Tibial nerve (tissue), 4 donors: ENCODE data around the gene LGALS9C. TPM values are rescaled to one million over a fixed set of nuclear protein-coding genes. Genes with fewer than 3 reads are reported as not detected.
"Not testable (repeated sequence)": the region's sequence is repeated elsewhere in the genome, so short reads cannot be mapped to it uniquely, and the experiment has no call there.

Experiments
- DNase-seq, 2 donors: peaks; one replicate each; pipeline ENCODE4 v3.0.0-alpha.2; 2019; ENCODE audit warnings: low spot score in 2 of 2
- H3K27ac ChIP-seq, 4 donors: fragments of 200-600 bp; sonication (generic) in 3 of 4; one replicate each; pipeline ENCODE4 v1.5.1; 2017 to 2019; ENCODE audit warnings: mild to moderate bottlenecking in 1 of 4
- H3K27me3 ChIP-seq, 2 donors: fragments of 200-600 bp; sonication (generic) in 1 of 2; one replicate each; pipeline versions ENCODE4 v1.5.1 to v1.6.0; 2017 to 2019
- H3K36me3 ChIP-seq, 3 donors: fragments of 200-600 bp; sonication (generic); one replicate each; pipeline ENCODE4 v1.5.1; 2018 to 2019
- H3K4me1 ChIP-seq, 4 donors: fragments of 200-600 bp; sonication (generic) in 3 of 4; one replicate each; pipeline ENCODE4 v1.5.1; 2017 to 2019
- H3K4me3 ChIP-seq, 4 donors: fragments of 200-600 bp; sonication (generic) in 3 of 4; one replicate each; pipeline ENCODE4 v1.5.1; 2017 to 2019; ENCODE audit warnings: mild to moderate bottlenecking in 1 of 4, moderate library complexity in 1 of 4
- H3K9me3 ChIP-seq, 4 donors: fragments of 200-600 bp; sonication (generic) in 3 of 4; one replicate each; pipeline ENCODE4 v1.5.1; 2017 to 2019
- WGBS, 2 donors: methylation state at CpG; one replicate each; pipeline ENCODE4 v1.1.5; 2018; 5-methylcytosine and 5-hydroxymethylcytosine counted together
- total RNA-seq, 4 donors: library from RNA; depleted of rRNA; stranded (reverse); fragments of >200 nt; gene quantifications; one replicate each; pipeline ENCODE4 v1.1.0, GENCODE V29; 2016
- TF ChIP-seq, protein P1 (sequence below), 5 experiments: fragments of 200-600 bp in 3 of 5; fragments of 450-650 bp in 2 of 5; sonication (generic) in 3 of 5; IDR thresholded peaks; one replicate each; pipeline ENCODE4 v1.5.1; 2016 to 2019; ENCODE audit warnings: antibody characterized with exemption in 5 of 5, mild to moderate bottlenecking in 3 of 5, moderate library complexity in 2 of 5

The LGALS9C gene
- total RNA-seq, 4 donors from 2014 or later, result not detected

DNA sequence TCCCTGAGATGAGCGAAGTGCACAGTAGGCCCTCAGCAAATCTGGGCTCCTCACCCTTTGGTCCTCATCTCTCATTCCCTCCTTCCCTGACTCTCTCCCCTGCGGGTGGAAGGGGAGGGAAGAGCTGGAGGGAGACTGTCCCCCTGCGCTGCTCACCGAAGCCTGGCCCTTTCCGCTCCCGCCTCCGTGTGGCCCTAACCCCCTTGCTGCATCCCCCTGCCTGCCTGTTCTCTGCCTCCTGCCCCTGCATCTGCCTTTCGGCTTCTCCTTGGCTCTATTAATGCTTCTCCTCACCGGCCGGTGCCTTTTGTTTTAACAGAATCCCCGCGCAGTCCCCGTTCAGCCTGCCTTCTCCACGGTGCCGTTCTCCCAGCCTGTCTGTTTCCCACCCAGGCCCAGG is 12.0 kb downstream of the LGALS9C start:
- H3K9me3 ChIP-seq, H3K4me1 ChIP-seq, DNase-seq, H3K4me3 ChIP-seq, H3K27ac ChIP-seq, H3K36me3 ChIP-seq, H3K27me3 ChIP-seq: not testable (repeated sequence)
- WGBS, 2 donors, result 52 to 53% methylated on average over 9 of the region's 15 CpGs

DNA sequence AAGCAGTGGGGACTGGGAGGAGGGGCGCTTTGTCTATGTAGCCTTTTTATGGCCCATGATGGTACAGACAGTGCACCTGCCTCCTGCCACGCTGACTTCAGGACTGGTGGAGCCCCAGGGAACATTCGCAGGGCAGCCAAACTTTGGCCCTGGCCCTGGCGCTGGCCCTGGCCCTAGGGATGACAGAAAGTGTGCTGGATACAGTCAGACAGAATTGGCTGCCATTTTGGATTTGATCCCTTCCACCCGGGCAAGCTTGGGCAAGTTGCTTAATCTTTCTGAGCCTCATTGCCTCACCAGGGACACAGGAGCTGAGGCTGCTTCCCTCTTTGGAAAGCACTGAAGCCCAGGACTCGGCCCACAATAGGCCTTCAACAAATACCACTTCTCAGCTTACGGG is 13.4 kb downstream of the LGALS9C start:
- not testable (repeated sequence) for DNase-seq, H3K27me3 ChIP-seq, H3K4me1 ChIP-seq, H3K27ac ChIP-seq, H3K9me3 ChIP-seq, H3K4me3 ChIP-seq, H3K36me3 ChIP-seq
- 100% methylated on average over 1 of the region's 7 CpGs; no CpG with 5 or more reads in 1 of the 2 donors for WGBS, 2 donors

DNA sequence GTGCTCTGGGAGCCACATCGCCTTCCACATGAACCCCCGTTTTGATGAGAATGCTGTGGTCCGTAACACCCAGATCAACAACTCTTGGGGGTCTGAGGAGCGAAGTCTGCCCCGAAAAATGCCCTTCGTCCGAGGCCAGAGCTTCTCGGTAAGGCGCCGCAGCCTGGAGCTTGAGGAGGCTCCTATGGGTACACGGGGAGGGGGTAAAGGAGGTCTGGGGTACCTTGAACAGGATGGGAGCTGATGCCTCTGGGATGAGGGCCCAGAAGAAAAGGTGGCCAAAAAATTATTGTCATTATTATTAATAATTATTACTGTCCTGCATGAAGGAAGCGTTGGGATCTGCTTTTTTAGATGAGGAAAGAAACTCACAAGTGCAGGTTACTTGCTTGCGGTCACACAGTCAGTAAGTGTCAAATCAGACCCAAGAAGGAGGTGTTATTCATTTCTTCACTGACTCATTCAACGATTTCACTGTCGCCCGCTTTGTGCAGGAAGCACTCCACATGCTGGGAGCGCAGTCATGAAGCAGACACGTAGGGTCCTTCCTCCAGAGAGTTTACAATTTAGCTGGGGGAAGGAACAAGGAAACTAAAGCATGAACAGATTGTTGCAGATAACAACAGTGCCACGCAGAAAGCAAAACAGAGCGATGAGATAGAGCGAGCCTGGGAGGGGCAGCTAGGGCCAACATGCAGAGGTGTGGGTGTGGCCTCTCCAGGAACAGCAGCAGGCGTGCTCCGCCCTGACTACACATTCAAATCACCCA is 16.3 kb downstream of the LGALS9C start:
- 64 to 84% methylated on average over 5 to 12 of the region's 23 CpGs for WGBS, 2 donors
- not testable (repeated sequence) for H3K27ac ChIP-seq, H3K36me3 ChIP-seq, H3K4me1 ChIP-seq, H3K4me3 ChIP-seq, H3K27me3 ChIP-seq, H3K9me3 ChIP-seq, DNase-seq

DNA sequence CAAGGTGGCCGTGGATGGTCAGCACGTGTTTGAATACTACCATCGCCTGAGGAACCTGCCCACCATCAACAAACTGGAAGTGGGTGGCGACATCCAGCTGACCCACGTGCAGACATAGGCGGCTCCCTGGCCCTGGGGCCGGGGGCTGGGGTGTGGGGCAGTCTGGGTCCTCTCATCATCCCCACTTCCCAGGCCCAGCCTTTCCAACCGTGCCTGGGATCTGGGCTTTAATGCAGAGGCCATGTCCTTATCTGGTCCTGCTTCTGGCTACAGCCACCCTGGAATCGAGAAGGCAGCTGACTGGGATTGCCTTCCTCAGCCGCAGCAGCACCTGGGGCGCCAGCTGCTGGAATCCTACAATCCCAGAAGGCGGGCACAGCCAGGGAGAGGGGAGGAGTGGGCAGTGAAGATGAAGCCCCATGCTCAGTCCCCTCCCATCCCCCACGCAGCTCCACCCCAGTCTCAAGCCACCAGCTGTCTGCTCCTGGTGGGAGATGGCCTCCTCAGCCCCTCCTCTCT is 17.7 kb downstream of the LGALS9C start:
- H3K4me3 ChIP-seq, H3K27ac ChIP-seq, H3K9me3 ChIP-seq, DNase-seq, H3K4me1 ChIP-seq, H3K36me3 ChIP-seq, H3K27me3 ChIP-seq: not testable (repeated sequence)
- 46 to 60% methylated on average over 7 to 8 of the region's 13 CpGs for WGBS, 2 donors

DNA sequence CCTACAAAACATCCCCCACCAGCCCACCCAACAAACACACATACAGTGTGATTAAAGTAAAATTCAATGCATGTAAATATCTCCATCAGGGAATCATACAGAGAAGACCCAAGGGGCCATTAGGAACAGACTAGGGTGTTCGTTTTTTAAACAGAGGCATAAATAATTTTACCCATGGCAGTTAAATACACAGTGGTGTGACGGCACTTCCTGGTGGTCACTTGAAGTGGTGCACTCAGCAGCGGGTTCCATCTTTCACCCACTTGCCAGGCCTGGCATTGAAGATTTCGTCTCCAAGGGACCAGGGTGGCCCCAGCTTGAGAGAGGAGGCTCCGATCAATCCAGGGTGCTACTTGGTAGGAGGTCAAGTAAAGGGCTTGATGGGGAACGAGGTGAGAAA is 20.5 kb downstream of the LGALS9C start:
- not testable (repeated sequence) for H3K36me3 ChIP-seq, H3K27ac ChIP-seq, H3K27me3 ChIP-seq, H3K9me3 ChIP-seq, DNase-seq, H3K4me3 ChIP-seq, H3K4me1 ChIP-seq
- 42 to 64% methylated on average over 4 to 6 of the region's 6 CpGs for WGBS, 2 donors
- TF ChIP-seq, protein P1, sequence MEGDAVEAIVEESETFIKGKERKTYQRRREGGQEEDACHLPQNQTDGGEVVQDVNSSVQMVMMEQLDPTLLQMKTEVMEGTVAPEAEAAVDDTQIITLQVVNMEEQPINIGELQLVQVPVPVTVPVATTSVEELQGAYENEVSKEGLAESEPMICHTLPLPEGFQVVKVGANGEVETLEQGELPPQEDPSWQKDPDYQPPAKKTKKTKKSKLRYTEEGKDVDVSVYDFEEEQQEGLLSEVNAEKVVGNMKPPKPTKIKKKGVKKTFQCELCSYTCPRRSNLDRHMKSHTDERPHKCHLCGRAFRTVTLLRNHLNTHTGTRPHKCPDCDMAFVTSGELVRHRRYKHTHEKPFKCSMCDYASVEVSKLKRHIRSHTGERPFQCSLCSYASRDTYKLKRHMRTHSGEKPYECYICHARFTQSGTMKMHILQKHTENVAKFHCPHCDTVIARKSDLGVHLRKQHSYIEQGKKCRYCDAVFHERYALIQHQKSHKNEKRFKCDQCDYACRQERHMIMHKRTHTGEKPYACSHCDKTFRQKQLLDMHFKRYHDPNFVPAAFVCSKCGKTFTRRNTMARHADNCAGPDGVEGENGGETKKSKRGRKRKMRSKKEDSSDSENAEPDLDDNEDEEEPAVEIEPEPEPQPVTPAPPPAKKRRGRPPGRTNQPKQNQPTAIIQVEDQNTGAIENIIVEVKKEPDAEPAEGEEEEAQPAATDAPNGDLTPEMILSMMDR (IDR thresholded peaks at IDR 0.05), result peak in 1 of 5 experiments; percentile 20

DNA sequence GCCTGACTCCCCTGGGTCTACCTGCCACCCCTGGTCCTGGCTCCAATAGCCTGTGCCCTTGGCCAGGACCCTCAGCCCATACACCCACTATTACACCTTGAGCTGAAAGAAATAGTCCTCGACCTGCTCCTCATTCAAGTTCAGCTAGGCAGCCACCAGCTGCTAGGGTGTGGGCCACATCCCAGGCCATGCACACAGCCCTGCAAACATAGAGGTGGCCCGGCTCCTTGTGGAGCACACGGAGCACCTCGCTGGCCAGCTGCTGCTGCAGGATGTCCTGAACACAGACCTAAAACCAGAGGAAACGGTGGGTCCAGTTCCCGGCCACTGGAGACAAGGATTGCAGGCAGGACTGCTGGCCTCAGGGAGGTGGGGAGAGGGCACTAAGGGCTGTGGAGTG is 22.5 kb downstream of the LGALS9C start:
- not testable (repeated sequence) for H3K4me3 ChIP-seq, H3K9me3 ChIP-seq, DNase-seq, H3K4me1 ChIP-seq, H3K36me3 ChIP-seq, H3K27ac ChIP-seq, H3K27me3 ChIP-seq
- WGBS, 2 donors, result 54% methylated on average over 2 of the region's 6 CpGs; no CpG with 5 or more reads in 1 of the 2 donors

DNA sequence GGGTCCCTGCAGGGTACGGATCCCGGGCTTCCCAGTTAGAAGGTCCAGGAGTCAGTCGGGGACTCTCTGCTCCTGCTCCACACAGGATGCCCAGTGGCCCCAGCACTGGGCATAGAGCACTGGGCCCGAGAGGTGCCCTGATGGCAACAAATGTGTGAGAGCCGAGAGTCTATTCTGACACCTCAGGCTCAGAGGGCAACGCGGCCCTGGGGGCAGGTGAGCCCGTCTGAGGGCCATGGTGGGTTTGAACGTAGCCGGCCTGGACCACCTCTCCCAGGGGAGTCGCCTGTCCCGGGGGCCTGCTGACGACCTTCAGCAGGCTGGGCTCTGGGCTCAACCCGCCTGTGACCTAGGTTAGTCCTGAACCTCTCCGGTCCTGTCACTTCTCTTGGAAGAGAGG is 23.2 kb downstream of the LGALS9C start:
- not testable (repeated sequence) for H3K27ac ChIP-seq, DNase-seq, H3K4me3 ChIP-seq, H3K36me3 ChIP-seq, H3K9me3 ChIP-seq, H3K27me3 ChIP-seq, H3K4me1 ChIP-seq
- 90% methylated on average over 2 of the region's 15 CpGs; no CpG with 5 or more reads in 1 of the 2 donors for WGBS, 2 donors

DNA sequence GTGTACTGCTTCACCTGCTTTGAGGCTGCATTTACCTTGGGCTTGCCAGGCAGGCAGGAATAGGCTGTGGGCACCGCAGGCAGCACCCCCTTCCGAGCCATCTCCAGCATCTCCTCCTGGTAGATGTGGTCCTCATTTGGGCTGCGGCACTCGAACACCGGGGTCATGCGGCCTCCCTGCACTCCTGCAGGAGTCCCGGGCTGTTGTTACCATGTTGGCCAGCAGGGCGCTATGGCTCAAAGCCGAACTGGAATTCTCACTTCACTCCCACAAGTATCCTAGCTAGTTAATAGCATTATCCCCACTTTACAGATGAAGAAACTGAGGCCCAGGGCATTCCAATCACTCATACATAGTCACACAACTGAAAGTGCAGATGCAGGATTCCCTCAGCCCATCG is 23.7 kb downstream of the LGALS9C start:
- not testable (repeated sequence) for H3K4me1 ChIP-seq, H3K27ac ChIP-seq, H3K4me3 ChIP-seq, H3K36me3 ChIP-seq, H3K27me3 ChIP-seq, DNase-seq, H3K9me3 ChIP-seq
- 59% methylated on average over 4 of the region's 10 CpGs; no CpG with 5 or more reads in 1 of the 2 donors for WGBS, 2 donors

DNA sequence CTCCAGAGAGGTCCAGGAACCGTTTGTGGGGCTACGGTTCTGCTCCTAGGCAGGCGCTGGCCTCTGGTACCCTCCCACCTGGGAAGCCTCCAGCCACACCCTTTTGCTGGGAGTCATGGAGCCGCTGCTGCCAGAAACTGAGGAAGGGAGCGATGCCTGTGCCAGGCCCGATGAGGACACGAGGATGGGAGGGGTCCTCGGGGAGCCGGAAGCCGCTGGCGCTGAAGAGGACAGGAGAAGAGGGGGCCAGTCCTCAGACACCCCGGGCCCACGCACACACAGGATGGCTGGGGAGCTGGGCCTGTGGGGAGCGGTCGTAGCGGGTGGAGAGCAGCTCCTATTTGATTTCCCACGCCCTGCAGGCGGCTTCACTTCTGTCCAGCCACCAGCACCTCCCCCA is 24.2 kb downstream of the LGALS9C start:
- not testable (repeated sequence) for DNase-seq, H3K4me3 ChIP-seq, H3K27me3 ChIP-seq, H3K36me3 ChIP-seq, H3K9me3 ChIP-seq, H3K4me1 ChIP-seq, H3K27ac ChIP-seq
- WGBS, 2 donors, result 72% methylated on average over 9 of the region's 18 CpGs; no CpG with 5 or more reads in 1 of the 2 donors

DNA sequence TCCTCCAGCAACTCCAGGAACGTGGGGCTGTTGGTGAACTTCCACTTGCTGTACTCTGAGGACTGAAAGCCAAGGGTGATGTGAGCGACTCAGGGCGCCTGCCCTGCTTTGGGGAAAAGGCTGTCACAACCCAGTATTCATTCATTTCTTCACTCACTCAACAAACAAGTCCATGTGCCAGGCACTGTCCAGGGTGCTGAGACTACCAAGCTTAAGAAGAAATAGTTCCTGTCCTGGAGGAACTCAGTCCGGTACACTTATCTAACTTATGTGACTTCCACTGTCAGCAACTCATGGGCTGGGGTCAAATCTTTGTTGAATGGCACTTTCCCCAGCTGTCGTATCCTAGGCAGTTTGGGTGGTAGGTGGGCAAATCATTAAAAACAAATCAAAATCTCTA is 26.6 kb downstream of the LGALS9C start:
- H3K27ac ChIP-seq, H3K27me3 ChIP-seq, H3K36me3 ChIP-seq, DNase-seq, H3K4me3 ChIP-seq, H3K4me1 ChIP-seq, H3K9me3 ChIP-seq: not testable (repeated sequence)
- 40% methylated on average over 1 of the region's 5 CpGs; no CpG with 5 or more reads in 1 of the 2 donors for WGBS, 2 donors

DNA sequence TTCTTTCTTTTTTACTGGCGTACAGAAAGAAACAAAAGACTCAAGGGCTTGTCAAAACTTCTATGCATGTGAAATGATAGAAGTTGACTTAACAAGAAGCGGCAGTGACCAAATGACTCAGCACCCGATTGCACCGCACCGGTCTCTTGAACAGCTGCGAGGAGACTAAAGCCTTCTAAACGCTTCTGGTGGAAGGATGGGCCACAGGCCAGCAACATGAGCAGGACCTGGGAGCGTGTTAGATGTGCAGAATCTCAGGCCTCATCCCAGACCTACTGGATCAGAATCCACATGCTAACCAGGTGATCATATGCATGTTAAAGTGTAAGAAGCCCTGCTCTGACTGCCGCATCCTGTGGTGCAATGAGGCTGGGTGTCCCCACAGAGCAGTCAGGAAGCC is 31.1 kb downstream of the LGALS9C start:
- H3K9me3 ChIP-seq, H3K27ac ChIP-seq, H3K4me1 ChIP-seq, H3K4me3 ChIP-seq, H3K36me3 ChIP-seq, DNase-seq, H3K27me3 ChIP-seq: not testable (repeated sequence)
- 80% methylated on average over 4 of the region's 9 CpGs; no CpG with 5 or more reads in 1 of the 2 donors for WGBS, 2 donors

DNA sequence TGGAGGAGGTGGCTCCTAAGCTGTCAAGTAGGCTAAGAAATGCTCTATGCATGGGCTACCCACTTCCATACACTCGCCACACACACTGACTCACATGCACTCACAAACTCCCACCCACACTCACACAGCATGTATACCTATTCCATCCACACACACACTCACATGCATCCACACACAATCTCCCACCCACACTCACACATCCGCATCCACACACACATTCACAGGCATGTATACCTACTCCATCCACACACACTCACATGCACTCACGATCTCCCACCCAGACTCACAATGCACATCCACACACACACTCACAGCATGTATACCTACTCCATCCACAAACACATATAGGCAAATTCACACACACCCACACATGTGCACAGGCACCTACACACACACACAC is 32.1 kb downstream of the LGALS9C start:
- H3K4me1 ChIP-seq, H3K9me3 ChIP-seq, H3K27ac ChIP-seq, H3K4me3 ChIP-seq, DNase-seq, H3K27me3 ChIP-seq, H3K36me3 ChIP-seq: not testable (repeated sequence)
- 81 to 85% methylated on average over 3 of the region's 3 CpGs for WGBS, 2 donors

DNA sequence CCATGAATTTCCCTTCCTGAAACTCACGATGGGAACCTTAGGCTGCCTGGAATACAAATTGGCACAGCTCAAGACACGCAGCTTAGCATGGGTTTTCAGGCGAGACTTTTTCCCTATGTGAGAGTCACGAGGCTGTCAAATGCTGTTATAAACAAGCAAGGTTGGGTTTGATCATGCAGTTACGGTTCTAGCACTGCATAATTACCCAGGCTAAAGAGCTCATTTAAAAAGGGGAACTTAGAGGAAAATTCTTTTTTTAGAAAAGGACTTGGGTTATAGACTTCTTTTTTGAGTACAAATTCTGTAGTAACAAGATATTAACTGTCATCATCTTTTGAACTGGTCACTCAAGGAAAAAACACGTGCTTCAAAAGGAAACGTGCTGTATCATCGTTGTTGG is 44.5 kb downstream of the LGALS9C start:
- 65 to 66% methylated on average over 6 to 7 of the region's 8 CpGs for WGBS, 2 donors
- H3K9me3 ChIP-seq, H3K4me1 ChIP-seq, H3K4me3 ChIP-seq, DNase-seq, H3K36me3 ChIP-seq, H3K27me3 ChIP-seq, H3K27ac ChIP-seq: not testable (repeated sequence)
